Endometrial microvascular endothelial cells (primary cell): ENCODE data around the gene RSF1. TPM values are rescaled to one million over a fixed set of nuclear protein-coding genes. Genes with fewer than 3 reads are reported as not detected.
"Not testable (repeated sequence)": the region's sequence is repeated elsewhere in the genome, so short reads cannot be mapped to it uniquely, and the experiment has no call there.

Experiments
- in situ Hi-C: cut with HindIII; loops from 2 replicates; pipeline ENCODE4 v1.10.0; 2017; ENCODE audit warnings: low sequenced_read_pairs, low pct_unique_long_range_greater_than_20kb; ENCODE audit errors: inconsistent ontology term
- total RNA-seq: library from RNA; depleted of rRNA; stranded (reverse); fragments of >200 nt; gene quantifications from one replicate; pipeline ENCODE4 v1.2.3, GENCODE V29; 2015; ENCODE audit errors: inconsistent ontology term

RSF1 gene, protein sequence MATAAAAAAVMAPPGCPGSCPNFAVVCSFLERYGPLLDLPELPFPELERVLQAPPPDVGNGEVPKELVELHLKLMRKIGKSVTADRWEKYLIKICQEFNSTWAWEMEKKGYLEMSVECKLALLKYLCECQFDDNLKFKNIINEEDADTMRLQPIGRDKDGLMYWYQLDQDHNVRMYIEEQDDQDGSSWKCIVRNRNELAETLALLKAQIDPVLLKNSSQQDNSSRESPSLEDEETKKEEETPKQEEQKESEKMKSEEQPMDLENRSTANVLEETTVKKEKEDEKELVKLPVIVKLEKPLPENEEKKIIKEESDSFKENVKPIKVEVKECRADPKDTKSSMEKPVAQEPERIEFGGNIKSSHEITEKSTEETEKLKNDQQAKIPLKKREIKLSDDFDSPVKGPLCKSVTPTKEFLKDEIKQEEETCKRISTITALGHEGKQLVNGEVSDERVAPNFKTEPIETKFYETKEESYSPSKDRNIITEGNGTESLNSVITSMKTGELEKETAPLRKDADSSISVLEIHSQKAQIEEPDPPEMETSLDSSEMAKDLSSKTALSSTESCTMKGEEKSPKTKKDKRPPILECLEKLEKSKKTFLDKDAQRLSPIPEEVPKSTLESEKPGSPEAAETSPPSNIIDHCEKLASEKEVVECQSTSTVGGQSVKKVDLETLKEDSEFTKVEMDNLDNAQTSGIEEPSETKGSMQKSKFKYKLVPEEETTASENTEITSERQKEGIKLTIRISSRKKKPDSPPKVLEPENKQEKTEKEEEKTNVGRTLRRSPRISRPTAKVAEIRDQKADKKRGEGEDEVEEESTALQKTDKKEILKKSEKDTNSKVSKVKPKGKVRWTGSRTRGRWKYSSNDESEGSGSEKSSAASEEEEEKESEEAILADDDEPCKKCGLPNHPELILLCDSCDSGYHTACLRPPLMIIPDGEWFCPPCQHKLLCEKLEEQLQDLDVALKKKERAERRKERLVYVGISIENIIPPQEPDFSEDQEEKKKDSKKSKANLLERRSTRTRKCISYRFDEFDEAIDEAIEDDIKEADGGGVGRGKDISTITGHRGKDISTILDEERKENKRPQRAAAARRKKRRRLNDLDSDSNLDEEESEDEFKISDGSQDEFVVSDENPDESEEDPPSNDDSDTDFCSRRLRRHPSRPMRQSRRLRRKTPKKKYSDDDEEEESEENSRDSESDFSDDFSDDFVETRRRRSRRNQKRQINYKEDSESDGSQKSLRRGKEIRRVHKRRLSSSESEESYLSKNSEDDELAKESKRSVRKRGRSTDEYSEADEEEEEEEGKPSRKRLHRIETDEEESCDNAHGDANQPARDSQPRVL (N-terminal part only)
- 8.5 TPM for total RNA-seq

DNA sequence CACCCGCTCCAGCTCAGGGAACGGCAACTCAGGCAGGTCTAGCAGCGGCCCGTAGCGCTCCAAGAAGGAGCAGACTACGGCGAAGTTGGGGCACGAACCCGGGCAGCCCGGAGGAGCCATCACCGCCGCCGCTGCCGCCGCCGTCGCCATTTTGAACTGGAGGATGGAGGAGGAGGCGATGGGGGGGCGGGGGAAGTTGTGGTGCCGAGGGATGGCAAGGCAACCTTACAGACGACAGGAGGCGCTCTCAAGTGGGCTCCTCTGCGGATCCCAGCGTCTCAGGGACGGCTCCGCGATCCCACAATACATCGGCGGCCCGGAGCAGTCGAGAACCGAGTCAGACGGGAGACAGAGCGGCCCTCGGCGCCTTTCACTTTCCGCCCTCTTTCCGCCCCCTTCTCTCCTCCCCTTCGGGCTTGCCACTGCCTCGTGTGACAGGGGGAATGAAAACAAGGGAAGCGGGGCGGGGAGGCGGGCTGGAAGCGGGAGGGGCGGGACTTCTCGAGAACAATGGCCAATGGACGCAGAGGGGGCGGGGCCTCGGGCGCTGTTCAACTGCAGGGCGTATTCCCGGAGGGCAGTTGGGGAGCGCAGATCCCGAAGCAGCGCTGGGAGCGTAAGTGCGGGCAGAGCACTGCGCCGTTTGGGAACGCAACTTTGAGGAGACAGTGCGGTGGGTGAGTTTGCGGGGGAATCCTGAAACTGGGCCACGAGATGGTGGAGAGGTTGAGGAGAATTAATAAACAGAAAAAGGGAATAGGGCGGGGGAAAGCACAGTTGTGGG lies at the start of gene RSF1, which contains the start of gene AAMDC:
TSS of gene RSF1 (minus strand) at position 158 of the 784 bp plus-strand sequence. CDS start at position 150, 8 bp downstream.
TSS of gene AAMDC (plus strand) at position 580 of the 784 bp plus-strand sequence. CDS start 21,353 bp downstream, outside the sequence.
- in situ Hi-C loops = no loop called here

DNA sequence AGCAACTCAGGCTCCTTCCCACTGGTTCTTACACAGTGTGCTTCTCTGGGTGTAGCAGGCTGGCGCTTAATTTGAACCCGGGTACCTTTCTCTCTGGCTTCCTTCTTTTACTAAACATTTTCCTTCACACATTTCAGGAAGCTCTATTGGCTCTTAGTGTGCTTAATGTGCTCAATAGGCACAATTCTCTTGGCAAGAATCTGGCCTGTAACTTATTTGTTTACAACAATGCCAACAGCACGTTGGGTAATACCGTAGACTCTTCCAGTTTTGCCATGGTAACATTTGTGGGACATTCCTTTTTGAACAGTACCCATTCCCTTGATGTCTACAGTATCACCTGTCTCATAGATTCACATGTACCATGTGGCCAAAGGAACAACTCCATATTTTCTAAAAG lies 48.2 kb upstream of the RSF1 start:
- in situ Hi-C loops = no loop called here

DNA sequence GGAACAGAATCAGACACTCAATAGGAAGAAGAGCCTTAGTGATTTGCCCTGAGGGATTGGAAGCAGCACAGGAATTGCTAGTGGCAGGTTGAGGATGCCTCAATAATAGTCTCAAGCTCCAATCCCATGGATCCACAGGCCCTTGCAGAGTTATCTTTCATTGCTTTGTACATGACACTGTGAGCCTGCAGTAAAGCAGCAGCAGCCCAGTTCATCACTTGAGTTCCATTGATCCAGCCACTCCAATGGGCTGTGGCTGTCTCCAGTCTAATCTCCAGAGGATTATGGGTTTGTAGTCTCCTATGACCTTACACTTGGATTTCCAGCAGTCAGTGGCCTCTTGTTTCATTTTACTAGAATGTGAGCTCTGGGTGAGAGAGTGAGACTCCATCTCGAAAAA lies 45.8 kb upstream of the RSF1 start:
- in situ Hi-C loops = no loop called here

DNA sequence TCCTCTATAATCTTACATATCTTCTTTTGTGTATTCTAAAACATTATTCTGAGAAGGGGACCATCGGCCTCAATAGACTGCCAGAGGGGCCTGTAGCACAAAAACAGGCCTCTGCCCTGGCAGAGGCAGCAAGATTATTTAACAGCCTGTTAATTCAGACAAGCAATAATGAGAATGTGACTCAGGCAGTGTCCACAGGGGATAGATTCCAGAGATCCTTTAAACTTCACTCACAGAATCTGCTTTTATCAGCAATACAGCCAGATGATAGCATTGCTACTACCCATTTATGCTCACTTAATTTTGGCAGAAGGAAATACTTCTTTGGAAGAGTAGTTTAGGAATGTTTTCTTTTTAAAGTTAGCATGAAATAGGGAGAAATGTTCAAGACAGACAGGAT lies 45.3 kb upstream of the RSF1 start:
- in situ Hi-C loops = no loop called here

DNA sequence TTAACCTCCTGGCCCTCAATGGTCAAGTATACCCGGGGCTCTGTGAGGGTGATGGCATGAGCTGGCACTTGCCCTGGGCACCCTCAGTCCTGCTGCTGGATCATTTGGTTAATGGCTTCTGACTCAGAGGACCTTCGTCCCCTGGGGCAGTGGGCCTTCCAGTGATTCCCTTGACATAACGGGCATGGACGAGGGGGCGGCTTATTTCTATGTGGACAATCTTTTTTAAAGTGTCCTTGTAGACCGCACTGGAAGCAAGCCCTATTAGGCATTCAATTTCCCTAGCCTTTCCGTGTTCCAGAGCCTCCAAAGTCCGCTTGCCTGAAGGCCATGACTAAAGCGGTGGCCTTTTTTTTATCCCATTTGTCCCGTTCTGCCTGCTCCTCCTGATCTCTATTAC lies 40.9 kb upstream of the RSF1 start:
- in situ Hi-C loops = not testable (repeated sequence)

DNA sequence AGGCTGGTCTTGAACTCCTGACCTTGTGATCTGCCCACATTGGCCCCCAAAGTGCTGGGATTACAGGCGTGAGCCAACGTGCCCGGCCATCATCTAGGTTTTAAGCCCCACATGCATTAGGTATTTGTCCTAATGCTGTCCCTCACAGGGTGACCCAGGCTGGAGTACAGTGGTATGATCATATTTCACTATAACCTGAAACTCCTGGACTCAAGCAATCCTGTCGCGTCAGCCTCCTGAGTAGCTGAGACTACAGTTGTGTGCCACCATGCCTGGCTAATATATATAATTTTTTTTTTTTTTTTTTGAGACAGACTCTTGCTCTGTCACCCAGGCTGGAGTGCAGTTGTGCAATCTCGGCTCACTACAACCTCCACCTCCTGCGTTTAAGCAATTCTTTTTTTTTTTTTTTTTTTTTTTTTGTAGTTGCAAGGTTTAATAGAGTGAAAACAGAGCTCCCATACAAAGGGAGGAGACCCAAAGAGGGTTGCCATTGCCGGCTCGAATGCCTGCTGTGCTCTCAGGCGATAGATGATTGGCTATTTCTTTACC lies 37.5 kb upstream of the RSF1 start:
- in situ Hi-C loops = not testable (repeated sequence)

DNA sequence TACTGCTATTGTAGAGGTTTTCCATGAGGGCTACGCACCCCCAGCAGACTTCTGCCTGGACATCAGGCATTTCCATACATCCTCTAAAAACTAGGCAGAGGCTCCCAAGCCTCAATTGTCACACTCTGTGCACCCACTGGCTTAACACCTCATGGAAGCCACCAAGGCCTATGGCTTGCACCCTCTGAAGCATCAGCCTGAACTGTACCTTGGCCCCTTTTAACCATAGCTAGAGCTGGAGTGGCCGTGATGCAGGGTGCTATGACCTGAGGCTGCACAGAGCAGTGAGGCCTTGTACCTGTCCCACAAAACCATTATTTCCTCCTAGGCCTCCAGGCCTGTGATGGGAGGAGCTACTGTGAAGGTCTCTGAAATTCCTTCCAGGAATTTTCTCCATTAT lies 34.3 kb upstream of the RSF1 start:
- in situ Hi-C loops = no loop called here

DNA sequence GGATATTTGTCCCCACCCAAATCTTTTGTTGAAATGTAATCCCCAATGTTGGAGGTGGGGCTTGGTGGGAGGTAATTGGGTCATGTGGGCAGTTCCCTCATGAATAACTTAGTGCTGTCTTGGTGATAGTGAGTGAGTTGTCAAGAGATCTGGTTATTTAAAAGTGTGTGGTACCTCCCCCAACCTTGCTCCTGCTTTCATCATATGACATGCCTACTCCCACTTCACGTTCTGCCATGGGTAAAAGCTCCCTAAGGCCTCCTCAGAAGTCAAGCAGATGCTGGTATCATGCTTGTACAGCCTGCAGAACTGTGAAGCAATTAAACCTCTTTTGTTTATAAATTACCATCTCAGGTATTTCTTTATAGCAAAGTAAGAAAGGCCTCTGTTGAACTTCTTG lies 31.0 kb upstream of the RSF1 start:
- in situ Hi-C loops = no loop called here

DNA sequence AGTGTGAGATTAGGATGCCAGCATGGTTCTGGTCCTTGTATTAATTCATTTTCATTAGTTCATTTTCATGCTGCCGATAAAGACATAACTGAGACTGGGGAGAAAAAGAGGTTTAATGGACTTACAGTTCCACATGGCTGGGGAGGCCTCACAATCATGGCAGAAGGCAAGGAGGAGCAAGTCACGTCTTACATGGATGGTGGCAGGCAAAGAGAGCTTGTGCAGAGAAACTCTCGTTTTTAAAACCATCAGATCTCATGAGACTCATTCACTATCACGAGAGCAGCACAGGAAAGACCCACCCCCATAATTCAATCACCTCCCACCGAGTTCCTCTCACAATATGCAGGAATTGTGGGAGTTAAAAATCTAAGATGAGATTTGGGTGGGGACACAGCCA lies 23.2 kb upstream of the RSF1 start:
- in situ Hi-C loops = not testable (repeated sequence)

DNA sequence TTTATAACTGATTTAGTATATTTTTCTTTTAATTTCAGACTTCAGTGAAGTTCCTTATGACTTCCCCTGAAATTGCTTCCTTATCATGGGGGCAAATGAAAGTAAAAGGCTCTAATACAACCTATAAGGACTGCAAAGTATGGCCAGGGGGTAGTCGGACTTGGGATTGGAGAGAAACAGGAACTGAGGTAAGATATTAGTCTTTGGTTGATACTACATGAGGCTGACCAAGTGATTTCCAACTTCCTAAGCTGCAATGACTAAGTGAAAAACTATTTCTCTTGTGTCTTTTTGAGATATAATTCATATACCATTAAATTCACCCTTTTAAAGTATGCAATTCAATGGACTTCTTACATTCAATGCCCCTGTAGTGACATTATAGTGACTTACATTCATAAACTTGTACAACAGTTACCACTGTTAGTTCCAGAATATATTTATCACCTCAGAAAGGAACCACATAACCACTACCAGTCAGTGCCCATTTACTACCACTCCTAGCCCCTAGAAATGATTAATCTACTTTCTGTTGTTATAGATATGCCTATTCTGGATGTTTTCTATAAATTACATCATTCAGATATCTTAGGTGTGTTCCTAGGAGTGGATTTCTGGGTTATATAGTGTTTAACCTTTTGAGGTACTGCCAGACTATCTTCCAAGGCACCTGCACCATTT lies 22.1 kb upstream of the RSF1 start:
- in situ Hi-C loops = no loop called here

DNA sequence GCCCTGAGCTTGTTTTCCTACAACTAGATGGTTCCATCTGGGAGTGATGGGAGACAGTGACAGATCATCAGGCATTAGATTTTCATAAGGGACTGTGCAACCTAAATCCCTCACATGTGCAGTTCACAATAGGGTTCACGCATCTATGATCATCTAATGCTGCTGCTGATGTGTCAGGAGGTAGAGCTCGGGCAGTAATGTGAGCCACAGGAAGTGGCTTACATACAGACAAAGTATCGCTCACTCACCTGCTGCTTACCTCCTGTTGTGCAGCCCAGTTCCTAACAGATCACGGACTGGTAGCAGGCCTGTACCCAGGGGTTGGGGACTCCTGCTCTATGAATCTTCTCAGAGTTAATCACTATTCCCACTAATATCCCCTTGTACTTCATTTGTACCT lies 12.8 kb upstream of the RSF1 start:
- in situ Hi-C loops = no loop called here

DNA sequence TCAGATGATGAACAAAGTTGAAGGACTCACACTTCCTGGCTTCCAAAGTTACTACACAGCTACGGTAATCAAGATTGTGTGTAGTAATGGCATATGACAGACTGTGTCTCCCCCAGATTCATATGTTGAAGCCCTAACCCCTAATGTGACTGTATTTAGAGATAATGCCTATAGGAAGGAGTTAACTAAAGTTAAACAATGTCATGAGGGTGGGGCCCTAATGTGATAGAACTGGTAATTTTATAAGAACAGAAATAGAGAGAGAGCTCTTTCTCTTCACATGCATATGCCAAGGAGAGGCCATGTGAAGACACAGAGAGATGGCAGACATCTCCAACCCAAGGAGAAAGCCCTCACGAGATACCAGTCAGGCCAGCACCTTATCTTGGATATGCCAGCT lies 8.4 kb upstream of the RSF1 start:
- in situ Hi-C loops = no loop called here

DNA sequence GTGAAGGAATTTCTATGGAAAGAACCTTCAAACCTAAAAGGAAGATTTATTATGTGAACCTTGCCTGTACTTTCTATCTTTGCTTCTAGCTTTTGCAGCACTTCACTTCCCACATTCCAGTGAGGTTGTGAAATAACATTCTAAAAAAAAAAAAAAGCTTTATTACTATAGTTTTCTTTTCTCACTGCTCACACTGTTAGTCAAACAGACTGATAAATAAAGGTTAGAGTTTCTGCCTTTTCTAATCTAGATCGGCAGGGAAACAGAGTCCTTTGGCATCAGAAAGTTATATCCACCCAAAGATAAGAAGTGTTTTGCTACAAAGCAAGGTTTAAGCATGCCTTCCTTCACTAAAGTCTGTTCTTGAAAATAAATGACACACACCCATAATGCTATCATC lies 3.3 kb upstream of the RSF1 start:
- in situ Hi-C loops = no loop called here

DNA sequence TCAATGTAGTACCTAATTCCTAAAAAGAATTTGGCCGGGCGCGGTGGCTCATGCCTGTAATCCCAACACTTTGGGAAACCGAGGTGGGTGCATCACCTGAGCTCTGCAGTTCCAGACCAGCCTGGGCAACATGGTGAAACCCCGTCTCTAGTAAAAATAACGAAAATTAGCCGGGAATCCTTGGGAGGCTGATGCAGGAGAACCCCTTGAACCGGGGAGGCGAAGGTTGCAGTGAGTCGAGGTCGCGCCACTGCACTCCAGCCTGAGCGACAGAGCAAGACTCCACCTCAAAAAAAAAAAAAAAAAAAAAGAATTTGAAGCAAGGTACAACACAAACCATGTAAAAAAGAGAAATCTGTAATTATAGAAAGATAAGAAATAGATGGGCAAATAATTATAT lies 1.6 kb upstream of the RSF1 start:
- in situ Hi-C loops = not testable (repeated sequence)

DNA sequence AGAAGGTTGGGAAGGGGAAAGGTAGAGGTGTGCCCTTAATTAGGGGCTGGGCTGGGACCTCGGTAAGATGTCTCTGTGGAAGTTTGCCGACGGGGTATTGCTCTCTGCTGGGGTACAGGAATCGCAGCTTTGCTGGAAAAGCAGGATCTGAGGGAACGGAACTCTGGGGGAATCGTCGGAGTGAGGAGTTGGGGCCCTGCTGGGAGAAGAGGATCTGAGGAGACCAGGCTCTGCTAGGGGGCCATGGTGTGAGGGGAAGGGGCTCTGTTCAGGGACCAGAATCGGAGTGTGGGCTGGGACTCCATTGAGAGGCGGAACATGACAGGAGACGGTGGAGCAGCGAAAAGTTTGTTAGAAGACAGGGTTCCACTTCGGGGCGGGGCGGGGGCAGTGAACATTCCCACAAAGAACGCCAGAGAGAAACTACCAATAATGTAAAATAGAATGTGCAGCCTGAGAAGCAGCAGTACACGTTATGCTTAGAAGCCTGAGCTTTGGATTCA lies 878 bp upstream of the RSF1 start:
- in situ Hi-C loops = no loop called here

DNA sequence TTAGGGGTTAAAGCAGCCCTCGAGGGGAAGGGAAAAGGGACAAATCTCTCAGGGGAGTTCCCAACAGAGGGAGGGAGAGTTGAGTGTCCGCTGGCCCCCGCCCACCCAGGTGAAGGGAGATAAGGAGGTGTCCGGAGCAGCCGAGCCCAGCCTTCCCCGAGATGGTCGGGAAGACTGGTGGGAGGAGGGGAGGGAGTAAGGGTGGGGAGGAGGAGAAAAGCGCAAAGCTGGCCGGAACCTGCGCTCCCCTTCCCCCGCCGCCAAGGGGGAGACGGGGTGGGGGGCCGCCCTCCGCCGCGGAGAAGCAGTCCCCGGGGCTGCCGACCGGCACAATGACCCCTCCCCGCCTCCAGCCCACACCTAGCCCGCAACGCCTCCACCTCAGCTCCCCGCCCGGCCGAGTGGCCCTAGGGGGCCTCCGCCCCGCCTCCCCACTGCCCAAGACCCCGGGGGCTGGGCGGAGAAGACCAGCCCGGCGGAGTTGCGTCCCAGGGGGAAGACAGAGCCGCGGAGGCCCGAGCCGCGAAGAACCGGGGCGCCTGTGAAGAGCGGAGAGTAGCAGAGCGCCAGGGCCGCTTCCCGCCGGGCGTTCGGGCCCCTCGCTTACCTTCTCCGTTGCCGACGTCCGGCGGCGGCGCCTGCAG lies 479 bp downstream of the RSF1 start:
- in situ Hi-C loops = no loop called here

DNA sequence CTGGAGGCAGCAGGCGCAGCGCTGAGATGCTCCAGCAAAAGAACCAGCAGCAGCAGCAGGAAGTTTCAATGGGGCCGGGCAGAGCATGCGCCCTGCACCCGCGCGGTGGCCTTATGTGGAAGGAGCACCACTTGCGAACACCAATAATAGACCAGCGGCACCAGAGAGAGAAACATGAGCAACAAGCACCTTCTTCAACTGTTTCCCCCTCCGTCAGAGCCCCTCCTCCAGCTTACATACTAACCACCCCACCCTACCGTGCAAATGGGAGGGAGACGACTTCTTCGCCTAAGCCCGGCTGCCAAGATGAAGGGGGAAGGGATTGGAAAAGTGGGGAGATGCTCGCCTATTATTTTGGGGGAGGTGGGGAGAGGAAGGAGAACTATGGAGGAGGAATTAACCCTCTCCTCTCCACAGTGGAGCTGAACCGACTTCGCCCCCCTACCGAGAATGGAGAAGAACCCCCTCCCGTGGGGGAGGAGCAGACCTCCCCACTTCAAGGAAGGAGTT lies 1.1 kb downstream of the RSF1 start:
- in situ Hi-C loops = no loop called here
